Liver (tissue), 9 donors: Measurements from ENCODE around the gene NEDD4. TPM values are rescaled to one million over a fixed set of nuclear protein-coding genes. Genes with fewer than 3 reads are reported as not detected.

ENCODE experiments used
- DNase-seq: peaks from one replicate; pipeline ENCODE4 v3.0.0-alpha.2; 2017; ENCODE audit warnings: low spot score
- H3K27ac ChIP-seq, 2 donors: one replicate each; pipeline ENCODE4 v1.7.0; 2013; ENCODE audit warnings: inconsistent platforms in 2 of 2, low read length in 2 of 2, control low read depth in 1 of 2, low read depth in 1 of 2, mild to moderate bottlenecking in 1 of 2
- H3K27me3 ChIP-seq, 4 donors: one replicate each; pipeline versions ENCODE4 v1.6.1 to v1.7.0; 2013; ENCODE audit warnings: low read length in 3 of 4, inconsistent platforms in 1 of 4, mild to moderate bottlenecking in 1 of 4, moderate library complexity in 1 of 4; ENCODE audit not compliant: control insufficient read depth in 4 of 4, insufficient read depth in 4 of 4
- H3K36me3 ChIP-seq, 4 donors: one replicate each; pipeline versions ENCODE4 v1.6.1 to v1.7.0; 2013; ENCODE audit warnings: low read length in 3 of 4, mild to moderate bottlenecking in 3 of 4, low read depth in 1 of 4, moderate library complexity in 1 of 4; ENCODE audit not compliant: control insufficient read depth in 4 of 4, insufficient read depth in 3 of 4
- H3K4me1 ChIP-seq, 4 donors: one replicate each; pipeline versions ENCODE4 v1.6.1 to v1.7.0; 2013; ENCODE audit warnings: low read length in 3 of 4, mild to moderate bottlenecking in 3 of 4, moderate library complexity in 1 of 4; ENCODE audit not compliant: control insufficient read depth in 4 of 4, insufficient read depth in 4 of 4
- H3K4me3 ChIP-seq, 3 donors: one replicate each; pipeline versions ENCODE4 v1.6.1 to v1.7.0; 2013; ENCODE audit warnings: low read length in 3 of 3, control low read depth in 1 of 3, low read depth in 1 of 3, mild to moderate bottlenecking in 1 of 3
- H3K9ac ChIP-seq, 2 donors: one replicate each; pipeline ENCODE4 v1.7.0; 2013; ENCODE audit warnings: low read length in 2 of 2, mild to moderate bottlenecking in 2 of 2, moderate library complexity in 2 of 2, control low read depth in 1 of 2, low read depth in 1 of 2
- H3K9me3 ChIP-seq, 4 donors: one replicate each; pipeline versions ENCODE4 v1.6.1 to v1.7.0; 2013; ENCODE audit warnings: low read length in 3 of 4; ENCODE audit not compliant: control insufficient read depth in 4 of 4
- ATF3 ChIP-seq: IDR thresholded peaks from 2 replicates; pipeline ENCODE4 v1.6.1; 2016; ENCODE audit warnings: antibody characterized with exemption
- CTCF ChIP-seq: fragments of 150-350 bp; IDR thresholded peaks from 2 replicates; pipeline ENCODE4 v1.5.1; 2017; ENCODE audit warnings: improper control_type of control experiment, low read depth, low read length; ENCODE audit not compliant: missing input control
- EGR1 ChIP-seq, 2 donors: IDR thresholded peaks; 2 replicates each; pipeline ENCODE4 v1.6.1; 2016 to 2018; ENCODE audit warnings: antibody characterized with exemption in 2 of 2, low read depth in 2 of 2
- FOXA1 ChIP-seq: IDR thresholded peaks from 2 replicates; pipeline ENCODE4 v1.6.1; 2016; ENCODE audit warnings: antibody characterized with exemption
- FOXA2 ChIP-seq: IDR thresholded peaks from 2 replicates; pipeline ENCODE4 v1.6.1; 2016; ENCODE audit warnings: antibody characterized with exemption
- GABPA ChIP-seq, 2 donors: IDR thresholded peaks in 1 of 2; conservative IDR thresholded peaks in 1 of 2; 2 replicates each; pipeline ENCODE4 v1.6.1; 2016; ENCODE audit warnings: antibody characterized with exemption in 2 of 2, mild to moderate bottlenecking in 1 of 2, moderate library complexity in 1 of 2
- HNF4A ChIP-seq, 2 donors: conservative IDR thresholded peaks; 2 replicates each; pipeline ENCODE4 v1.6.1; 2016; ENCODE audit warnings: antibody characterized with exemption in 2 of 2, mild to moderate bottlenecking in 2 of 2
- HNF4G ChIP-seq: IDR thresholded peaks from 2 replicates; pipeline ENCODE4 v1.6.1; 2016; ENCODE audit warnings: antibody characterized with exemption
- JUND ChIP-seq, 2 donors: IDR thresholded peaks; 2 replicates each; pipeline ENCODE4 v1.6.1; 2016; ENCODE audit warnings: antibody characterized with exemption in 2 of 2
- MAX ChIP-seq: IDR thresholded peaks from 2 replicates; pipeline ENCODE4 v1.6.1; 2016; ENCODE audit warnings: antibody characterized with exemption
- NR2F2 ChIP-seq: IDR thresholded peaks from 2 replicates; pipeline ENCODE4 v1.6.1; 2016; ENCODE audit warnings: antibody characterized with exemption
- RAD21 ChIP-seq, 2 donors: IDR thresholded peaks; 2 replicates each; pipeline ENCODE4 v1.6.1; 2016; ENCODE audit warnings: antibody characterized with exemption in 2 of 2, mild to moderate bottlenecking in 2 of 2
- REST ChIP-seq: IDR thresholded peaks from 2 replicates; pipeline ENCODE4 v1.6.1; 2016; ENCODE audit warnings: antibody characterized with exemption, mild to moderate bottlenecking
- RXRA ChIP-seq, 2 donors: IDR thresholded peaks; 2 replicates each; pipeline ENCODE4 v1.6.1; 2017 to 2018; ENCODE audit warnings: antibody characterized with exemption in 2 of 2, mild to moderate bottlenecking in 1 of 2
- SP1 ChIP-seq: IDR thresholded peaks from 2 replicates; pipeline ENCODE4 v1.6.1; 2018; ENCODE audit warnings: antibody characterized with exemption, mild to moderate bottlenecking
- TAF1 ChIP-seq: conservative IDR thresholded peaks from 2 replicates; pipeline ENCODE4 v1.6.1; 2016; ENCODE audit warnings: antibody characterized with exemption, mild to moderate bottlenecking
- YY1 ChIP-seq: IDR thresholded peaks from 2 replicates; pipeline ENCODE4 v1.6.1; 2016; ENCODE audit warnings: antibody characterized with exemption, mild to moderate bottlenecking
- ZBTB33 ChIP-seq: IDR thresholded peaks from 2 replicates; pipeline ENCODE4 v1.6.1; 2016; ENCODE audit warnings: antibody characterized with exemption
- WGBS: extraction: QIAGEN DNeasy Blood & Tissue Kit; methylation state at CpG from one replicate; pipeline ENCODE4 v1.1.7; 2013; 5-methylcytosine and 5-hydroxymethylcytosine counted together
- polyA plus RNA-seq, 2 donors: library from polyadenylated mRNA; stranded (reverse) in 1 of 2; unstranded in 1 of 2; fragments of 200-250 nt in 1 of 2; fragments of >200 nt in 1 of 2; fragmentation: Nextera tagmentation in 1 of 2; extraction: Ambion mirVana in 1 of 2; gene quantifications; one replicate each; pipeline versions ENCODE4 v1.2.1 to v1.2.3, GENCODE V29; 2013 to 2015
- total RNA-seq, 2 donors: library from RNA; depleted of rRNA; stranded (reverse); fragments of >200 nt; gene quantifications; one replicate each; pipeline ENCODE4 v1.2.3, GENCODE V29; 2014
- donor health status: healthy.
- donor health status: healthy.
- donor health status: healthy.
- donor health status: healthy.
- donor health status: healthy.

Gene NEDD4
- total and polyA plus RNA-seq, 4 donors, result 9.1 to 17.5 (median 12.4) TPM

- peaks cover 0 to 2% (median 0%) of the 10 kb centered on the region in 4 donors for H3K36me3 ChIP-seq
- H3K4me1 ChIP-seq, result no peaks in the 10 kb centered on the region
- 97% methylated on average over 4 of the region's 4 CpGs for WGBS
- TF ChIP-seq RXRA (IDR thresholded peaks at IDR 0.05), result no peak
- TF ChIP-seq YY1, result no peak
- no peak for TF ChIP-seq RAD21 (IDR thresholded peaks at IDR 0.05)
- TF ChIP-seq TAF1, result no peak
- no peak for TF ChIP-seq FOXA1
- TF ChIP-seq GABPA (IDR thresholded peaks at IDR 0.05 in 1 of 2, conservative IDR thresholded peaks at IDR 0.05 in 1 of 2), result no peak
- TF ChIP-seq ZBTB33, result no peak
- no peak for TF ChIP-seq FOXA2
- TF ChIP-seq MAX, result no peak
- no peak for TF ChIP-seq SP1
- TF ChIP-seq EGR1 (IDR thresholded peaks at IDR 0.05; ENCODE audit: low read depth in 2 of 2), result no peak
- no peak for TF ChIP-seq CTCF
- no peak for TF ChIP-seq REST
- no peak for TF ChIP-seq JUND (IDR thresholded peaks at IDR 0.05)
- TF ChIP-seq NR2F2, result no peak
- no peak for TF ChIP-seq HNF4G
- TF ChIP-seq HNF4A (conservative IDR thresholded peaks at IDR 0.05), result no peak
- TF ChIP-seq ATF3, result no peak
- no peak overlapping the region for H3K9ac ChIP-seq
- H3K27ac ChIP-seq, result no peak overlapping the region
- no peak for DNase-seq
- no peaks in the 10 kb centered on the region for H3K27me3 ChIP-seq
- no peak overlapping the region for H3K4me3 ChIP-seq
- H3K9me3 ChIP-seq, result no peaks in the 10 kb centered on the region
Observed at GRCh38 chr15:55907797-55908196, 85.6 kb downstream of the NEDD4 start.
